ENCODE data around the gene DAB1. TPM values are rescaled to one million over a fixed set of nuclear protein-coding genes. Genes with fewer than 3 reads are reported as not detected.

The DAB1 gene
- total RNA-seq, 3 donors from 2014 or later, result 0.61 to 2.0 (median 0.92) TPM

- no peaks in the 10 kb centered on the region for H3K36me3 ChIP-seq (ENCODE audit: low read depth)
- H3K4me3 ChIP-seq, result no peak overlapping the region
- H3K9me3 ChIP-seq, result no peaks in the 10 kb centered on the region
- DNase-seq (no peak), ATAC-seq (no peak)
- no peaks in the 10 kb centered on the region for H3K4me1 ChIP-seq (ENCODE audit: low read depth)
- intact Hi-C loops (cut with DNase I, micrococcal nuclease), result no loop called here
- TF ChIP-seq, protein P1, sequence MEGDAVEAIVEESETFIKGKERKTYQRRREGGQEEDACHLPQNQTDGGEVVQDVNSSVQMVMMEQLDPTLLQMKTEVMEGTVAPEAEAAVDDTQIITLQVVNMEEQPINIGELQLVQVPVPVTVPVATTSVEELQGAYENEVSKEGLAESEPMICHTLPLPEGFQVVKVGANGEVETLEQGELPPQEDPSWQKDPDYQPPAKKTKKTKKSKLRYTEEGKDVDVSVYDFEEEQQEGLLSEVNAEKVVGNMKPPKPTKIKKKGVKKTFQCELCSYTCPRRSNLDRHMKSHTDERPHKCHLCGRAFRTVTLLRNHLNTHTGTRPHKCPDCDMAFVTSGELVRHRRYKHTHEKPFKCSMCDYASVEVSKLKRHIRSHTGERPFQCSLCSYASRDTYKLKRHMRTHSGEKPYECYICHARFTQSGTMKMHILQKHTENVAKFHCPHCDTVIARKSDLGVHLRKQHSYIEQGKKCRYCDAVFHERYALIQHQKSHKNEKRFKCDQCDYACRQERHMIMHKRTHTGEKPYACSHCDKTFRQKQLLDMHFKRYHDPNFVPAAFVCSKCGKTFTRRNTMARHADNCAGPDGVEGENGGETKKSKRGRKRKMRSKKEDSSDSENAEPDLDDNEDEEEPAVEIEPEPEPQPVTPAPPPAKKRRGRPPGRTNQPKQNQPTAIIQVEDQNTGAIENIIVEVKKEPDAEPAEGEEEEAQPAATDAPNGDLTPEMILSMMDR (IDR thresholded peaks at IDR 0.05), result no peak
These were observed 365.0 kb downstream of the DAB1 start for GRCh38 chr1:57058652-57059501.

- intact Hi-C loops (cut with DNase I, micrococcal nuclease), result no loop called here
- no peaks in the 10 kb centered on the region for H3K36me3 ChIP-seq (ENCODE audit: low read depth)
- no peaks in the 10 kb centered on the region for H3K9me3 ChIP-seq
- DNase-seq, result no peak
- no peak overlapping the region for H3K4me3 ChIP-seq
- ATAC-seq, result no peak
- no peaks in the 10 kb centered on the region for H3K4me1 ChIP-seq (ENCODE audit: low read depth)
- TF ChIP-seq, protein P1 (IDR thresholded peaks at IDR 0.05), result no peak
These were observed 375.0 kb downstream of the DAB1 start for GRCh38 chr1:57048856-57049255.

GRCh38 chr1:57046462-57046861 is 377.4 kb downstream of the DAB1 start:
- DNase-seq (no peak), ATAC-seq (no peak)
- Histone ChIP-seq H3K36me3 (ENCODE audit: low read depth) (no peaks in the 10 kb centered on the region), H3K4me3 (no peak overlapping the region), H3K9me3 (no peaks in the 10 kb centered on the region), H3K4me1 (ENCODE audit: low read depth) (no peaks in the 10 kb centered on the region)
- intact Hi-C loops (cut with DNase I, micrococcal nuclease), result no loop called here
- TF ChIP-seq, protein P1 (IDR thresholded peaks at IDR 0.05), result no peak

GRCh38 chr1:57041901-57042300 is 382.0 kb downstream of the DAB1 start:
- Histone ChIP-seq H3K4me3 (no peak overlapping the region), H3K9me3 (no peaks in the 10 kb centered on the region), H3K36me3 (ENCODE audit: low read depth) (no peaks in the 10 kb centered on the region), H3K4me1 (ENCODE audit: low read depth) (no peaks in the 10 kb centered on the region)
- intact Hi-C loops (cut with DNase I, micrococcal nuclease), result no loop called here
- TF ChIP-seq, protein P1 (IDR thresholded peaks at IDR 0.05), result no peak
- DNase-seq, result no peak
- no peak for ATAC-seq

DNA sequence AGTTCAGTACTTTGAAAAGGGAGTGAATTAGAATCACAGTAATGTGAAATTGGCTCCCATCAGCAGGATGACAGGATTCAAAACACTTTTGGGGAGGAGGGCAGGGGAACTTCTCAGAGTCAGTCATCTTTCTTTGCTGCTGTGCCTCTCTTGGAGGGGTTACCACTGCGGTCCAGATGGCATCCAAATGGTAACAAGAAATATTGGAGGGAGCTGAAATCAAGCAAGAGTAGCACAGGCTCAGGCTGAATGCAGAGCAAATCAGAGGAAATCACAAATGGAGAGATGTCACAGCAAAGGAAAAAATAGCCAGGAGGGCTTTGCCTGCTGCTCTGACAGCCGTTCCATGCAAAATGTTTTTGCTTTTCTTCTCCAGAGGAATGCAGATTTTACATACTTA is 383.0 kb downstream of the DAB1 start:
- H3K4me3 ChIP-seq, result no peak overlapping the region
- intact Hi-C loops (cut with DNase I, micrococcal nuclease), result no loop called here
- no peak for ATAC-seq

More for the DNA sequence above, 383.0 kb downstream of the DAB1 start:
- no peaks in the 10 kb centered on the region for H3K9me3 ChIP-seq
- no peaks in the 10 kb centered on the region for H3K36me3 ChIP-seq (ENCODE audit: low read depth)
- no peaks in the 10 kb centered on the region for H3K4me1 ChIP-seq (ENCODE audit: low read depth)
- DNase-seq, result no peak
- TF ChIP-seq, protein P1 (IDR thresholded peaks at IDR 0.05), result no peak
